Ectodermal cell (in vitro differentiated cells): ENCODE data around the gene DYNC1I1.

ENCODE experiments used
- H3K27ac ChIP-seq: 2 replicates; pipeline ENCODE4 v1.7.0; 2013; ENCODE audit warnings: mild to moderate bottlenecking, low read depth, low read length; ENCODE audit not compliant: insufficient read depth, poor library complexity, severe bottlenecking
- H3K27me3 ChIP-seq: 2 replicates; pipeline ENCODE4 v1.7.0; 2013; ENCODE audit warnings: mild to moderate bottlenecking, low read length; ENCODE audit not compliant: insufficient read depth, control insufficient read depth, poor library complexity, severe bottlenecking
- H3K36me3 ChIP-seq: one replicate; pipeline ENCODE4 v1.7.0; 2013; ENCODE audit warnings: low read length; ENCODE audit not compliant: control insufficient read depth, insufficient read depth
- H3K4me1 ChIP-seq: one replicate; pipeline ENCODE4 v1.7.0; 2013; ENCODE audit warnings: low read length; ENCODE audit not compliant: control insufficient read depth, insufficient read depth
- H3K4me3 ChIP-seq: 2 replicates; pipeline ENCODE4 v1.7.0; 2013; ENCODE audit warnings: low read depth, low read length, control low read depth; ENCODE audit not compliant: insufficient read depth
- H3K9me3 ChIP-seq: 2 replicates; pipeline ENCODE4 v1.7.0; 2013; ENCODE audit warnings: mild to moderate bottlenecking, low read length, moderate library complexity; ENCODE audit not compliant: control insufficient read depth
- whole genome bisulfite sequencing, 2 experiments: methylation state at CpG; one replicate each; pipeline ENCODE4 v1.1.7; 2013; ENCODE audit warnings: missing lambda C conversion rate in 2 of 2; 5-methylcytosine and 5-hydroxymethylcytosine counted together

DYNC1I1 gene

GRCh38 chr7:96080027-96080426 is 307.7 kb downstream of the DYNC1I1 start:
- Histone ChIP-seq H3K27ac (no peak overlapping the region), H3K4me1 (no peaks in the 10 kb centered on the region), H3K4me3 (no peak overlapping the region), H3K36me3 (no peaks in the 10 kb centered on the region), H3K9me3 (no peaks in the 10 kb centered on the region), H3K27me3 (peaks cover 15% of the 10 kb centered on the region)
- 74 to 98% methylated on average over 4 to 5 of the region's 6 CpGs for WGBS, 2 experiments

GRCh38 chr7:96084881-96085553 is 312.7 kb downstream of the DYNC1I1 start:
- Histone ChIP-seq H3K27me3 (no peaks in the 10 kb centered on the region), H3K36me3 (no peaks in the 10 kb centered on the region), H3K4me3 (no peak overlapping the region), H3K27ac (no peak overlapping the region), H3K9me3 (no peaks in the 10 kb centered on the region), H3K4me1 (no peaks in the 10 kb centered on the region)
- WGBS, 2 experiments, result 94 to 97% methylated on average over 1 of the region's 1 CpG

- H3K27me3 ChIP-seq, result no peaks in the 10 kb centered on the region
- no peak overlapping the region for H3K27ac ChIP-seq
- WGBS, 2 experiments, result 77 to 87% methylated on average over 3 of the region's 3 CpGs
- H3K4me3 ChIP-seq, result no peak overlapping the region
- H3K9me3 ChIP-seq, result no peaks in the 10 kb centered on the region
- H3K4me1 ChIP-seq, result no peaks in the 10 kb centered on the region
- H3K36me3 ChIP-seq, result no peaks in the 10 kb centered on the region
Observed at GRCh38 chr7:96085953-96086352, 313.6 kb downstream of the DYNC1I1 start.

GRCh38 chr7:96088579-96088978 is 316.2 kb downstream of the DYNC1I1 start:
- H3K27ac ChIP-seq, result no peak overlapping the region
- H3K4me3 ChIP-seq, result no peak overlapping the region
- no peaks in the 10 kb centered on the region for H3K36me3 ChIP-seq
- H3K4me1 ChIP-seq, result no peaks in the 10 kb centered on the region
- no peaks in the 10 kb centered on the region for H3K9me3 ChIP-seq
- no peaks in the 10 kb centered on the region for H3K27me3 ChIP-seq
- 97 to 100% methylated on average over 2 to 5 of the region's 5 CpGs for WGBS, 2 experiments

GRCh38 chr7:96089511-96089910 is 317.2 kb downstream of the DYNC1I1 start:
- no peaks in the 10 kb centered on the region for H3K4me1 ChIP-seq
- no peaks in the 10 kb centered on the region for H3K27me3 ChIP-seq
- H3K4me3 ChIP-seq, result no peak overlapping the region
- 95 to 100% methylated on average over 2 to 3 of the region's 3 CpGs for WGBS, 2 experiments
- H3K9me3 ChIP-seq, result no peaks in the 10 kb centered on the region
- no peak overlapping the region for H3K27ac ChIP-seq
- H3K36me3 ChIP-seq, result no peaks in the 10 kb centered on the region

- no peaks in the 10 kb centered on the region for H3K36me3 ChIP-seq
- H3K9me3 ChIP-seq, result no peaks in the 10 kb centered on the region
- H3K4me3 ChIP-seq, result no peak overlapping the region
- H3K4me1 ChIP-seq, result no peaks in the 10 kb centered on the region
- no peaks in the 10 kb centered on the region for H3K27me3 ChIP-seq
- WGBS, 2 experiments, result 85 to 94% methylated on average over 5 to 6 of the region's 6 CpGs
- H3K27ac ChIP-seq, result no peak overlapping the region
Observed at GRCh38 chr7:96090756-96091155, 318.4 kb downstream of the DYNC1I1 start.

GRCh38 chr7:96093435-96093834 is 321.1 kb downstream of the DYNC1I1 start:
- Histone ChIP-seq H3K27me3 (no peaks in the 10 kb centered on the region), H3K9me3 (no peaks in the 10 kb centered on the region), H3K27ac (no peak overlapping the region), H3K4me3 (no peak overlapping the region), H3K36me3 (no peaks in the 10 kb centered on the region), H3K4me1 (no peaks in the 10 kb centered on the region)
- 83 to 88% methylated on average over 1 of the region's 1 CpG for WGBS, 2 experiments

GRCh38 chr7:96097835-96098234 is 325.5 kb downstream of the DYNC1I1 start:
- H3K27ac ChIP-seq, result no peak overlapping the region
- H3K9me3 ChIP-seq, result no peaks in the 10 kb centered on the region
- H3K27me3 ChIP-seq, result no peaks in the 10 kb centered on the region
- H3K4me1 ChIP-seq, result no peaks in the 10 kb centered on the region
- no peak overlapping the region for H3K4me3 ChIP-seq
- WGBS, 2 experiments, result 92 to 98% methylated on average over 2 of the region's 2 CpGs
- H3K36me3 ChIP-seq, result no peaks in the 10 kb centered on the region

GRCh38 chr7:96100737-96101136 is 328.4 kb downstream of the DYNC1I1 start:
- Histone ChIP-seq H3K4me3 (no peak overlapping the region), H3K36me3 (no peaks in the 10 kb centered on the region), H3K27ac (no peak overlapping the region), H3K27me3 (no peaks in the 10 kb centered on the region), H3K9me3 (no peaks in the 10 kb centered on the region), H3K4me1 (no peaks in the 10 kb centered on the region)
- 93 to 100% methylated on average over 1 of the region's 1 CpG for WGBS, 2 experiments

- H3K9me3 ChIP-seq, result no peaks in the 10 kb centered on the region
Observed at GRCh38 chr7:96102096-96102811, 329.9 kb downstream of the DYNC1I1 start.

More at GRCh38 chr7:96102096-96102811, 329.9 kb downstream of the DYNC1I1 start:
- Histone ChIP-seq H3K27ac (no peak overlapping the region), H3K36me3 (no peaks in the 10 kb centered on the region), H3K27me3 (no peaks in the 10 kb centered on the region), H3K4me1 (no peaks in the 10 kb centered on the region), H3K4me3 (no peak overlapping the region)
